Stimulated activated naive CD8-positive, alpha-beta T cell treated with anti-CD3 and anti-CD28 coated beads, Interleukin-15, Interleukin-2, amounts not matched to agents 100 ng/mL and 50 ng/mL, for 24 hours (primary cell): Measurements from ENCODE around the gene ADK.

Source experiments
- H3K27ac Mint-ChIP-seq: one replicate; pipeline ENCODE4 v1.8.0; 2021; ENCODE audit warnings: mild to moderate bottlenecking, mixed read lengths
- H3K27me3 Mint-ChIP-seq: one replicate; pipeline ENCODE4 v1.8.0; 2021; ENCODE audit warnings: mixed read lengths
- H3K36me3 Mint-ChIP-seq: one replicate; pipeline ENCODE4 v1.8.0; 2021; ENCODE audit warnings: low read depth, mixed read lengths
- H3K4me1 Mint-ChIP-seq: one replicate; pipeline ENCODE4 v1.8.0; 2021; ENCODE audit warnings: low read depth, mixed read lengths
- H3K4me3 Mint-ChIP-seq: one replicate; pipeline ENCODE4 v1.8.0; 2021; ENCODE audit warnings: mild to moderate bottlenecking, mixed read lengths
- H3K9me3 Mint-ChIP-seq: one replicate; pipeline ENCODE4 v1.8.0; 2021; ENCODE audit warnings: mixed read lengths

The ADK gene

GRCh38 chr10:74150990-74151878, at the start of gene ADK:
Gene ADK, plus strand, starts transcription at chr10:74151221. Its CDS starts 58 bp downstream, at chr10:74151279.
- Mint-ChIP-seq H3K27me3 (no peaks in the 10 kb centered on the region), H3K9me3 (no peaks in the 10 kb centered on the region), H3K4me3 (no peak within 1 kb of the TSS), H3K27ac (no peak within 1 kb of the TSS), H3K36me3 (peaks cover 18% of the 10 kb centered on the region), H3K4me1 (peaks cover 56% of the 10 kb centered on the region)

- H3K4me1 Mint-ChIP-seq: no peaks in the 10 kb centered on the region
- H3K27ac Mint-ChIP-seq: no peak overlapping the region
- no peak overlapping the region for H3K4me3 Mint-ChIP-seq
- peaks cover 39% of the 10 kb centered on the region for H3K36me3 Mint-ChIP-seq
- no peaks in the 10 kb centered on the region for H3K9me3 Mint-ChIP-seq
- no peaks in the 10 kb centered on the region for H3K27me3 Mint-ChIP-seq
Measured at GRCh38 chr10:74103560-74104258, 47.3 kb upstream of the ADK start.

GRCh38 chr10:74104480-74104879, 46.5 kb upstream of the ADK start:
- no peak overlapping the region for H3K4me3 Mint-ChIP-seq
- no peak overlapping the region for H3K27ac Mint-ChIP-seq
- no peaks in the 10 kb centered on the region for H3K4me1 Mint-ChIP-seq
- peaks cover 36% of the 10 kb centered on the region for H3K36me3 Mint-ChIP-seq
- H3K9me3 Mint-ChIP-seq: no peaks in the 10 kb centered on the region
- H3K27me3 Mint-ChIP-seq: no peaks in the 10 kb centered on the region

- H3K36me3 Mint-ChIP-seq: peaks cover 42% of the 10 kb centered on the region
- H3K4me1 Mint-ChIP-seq: no peaks in the 10 kb centered on the region
- no peak overlapping the region for H3K27ac Mint-ChIP-seq
- no peaks in the 10 kb centered on the region for H3K9me3 Mint-ChIP-seq
- H3K4me3 Mint-ChIP-seq: no peak overlapping the region
- H3K27me3 Mint-ChIP-seq: no peaks in the 10 kb centered on the region
Measured at GRCh38 chr10:74104996-74105395, 46.0 kb upstream of the ADK start.

GRCh38 chr10:74107391-74107790, 43.6 kb upstream of the ADK start:
- H3K27me3 Mint-ChIP-seq: no peaks in the 10 kb centered on the region
- peaks cover 60% of the 10 kb centered on the region for H3K36me3 Mint-ChIP-seq
- H3K4me3 Mint-ChIP-seq: no peak overlapping the region
- no peaks in the 10 kb centered on the region for H3K9me3 Mint-ChIP-seq
- H3K27ac Mint-ChIP-seq: no peak overlapping the region
- no peaks in the 10 kb centered on the region for H3K4me1 Mint-ChIP-seq

- Mint-ChIP-seq H3K4me1 (no peaks in the 10 kb centered on the region), H3K4me3 (no peak overlapping the region), H3K27ac (no peak overlapping the region), H3K27me3 (no peaks in the 10 kb centered on the region), H3K9me3 (no peaks in the 10 kb centered on the region), H3K36me3 (peaks cover 74% of the 10 kb centered on the region)
Measured at GRCh38 chr10:74109452-74109851, 41.6 kb upstream of the ADK start.

DNA sequence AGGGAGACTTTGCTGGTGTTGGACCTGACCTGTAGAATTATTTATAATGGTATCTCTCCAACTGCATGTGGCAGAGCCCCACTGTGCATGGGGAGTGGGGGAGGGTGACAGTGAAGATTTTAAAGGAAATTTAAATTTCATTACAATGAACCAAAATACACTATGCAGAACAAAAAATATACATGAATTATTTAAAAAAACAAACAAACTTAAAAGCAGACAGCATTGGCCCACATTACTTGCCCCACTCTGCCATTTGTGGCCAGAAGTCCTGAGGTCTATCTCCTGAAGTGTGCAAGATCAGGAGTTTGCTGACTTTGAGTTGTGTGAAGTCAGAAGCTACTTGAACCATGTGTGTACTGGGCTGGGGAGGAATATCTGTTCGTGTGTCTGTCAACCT, 40.9 kb upstream of the ADK start:
- Mint-ChIP-seq H3K27me3 (no peaks in the 10 kb centered on the region), H3K4me3 (no peak overlapping the region), H3K36me3 (peaks cover 74% of the 10 kb centered on the region), H3K9me3 (no peaks in the 10 kb centered on the region), H3K27ac (peak overlapping the region; percentile 8), H3K4me1 (no peaks in the 10 kb centered on the region)

- Mint-ChIP-seq H3K4me3 (no peak overlapping the region), H3K27me3 (no peaks in the 10 kb centered on the region), H3K4me1 (no peaks in the 10 kb centered on the region), H3K27ac (no peak overlapping the region), H3K9me3 (no peaks in the 10 kb centered on the region), H3K36me3 (peaks cover 76% of the 10 kb centered on the region)
Measured at GRCh38 chr10:74111799-74112198, 39.2 kb upstream of the ADK start.

DNA sequence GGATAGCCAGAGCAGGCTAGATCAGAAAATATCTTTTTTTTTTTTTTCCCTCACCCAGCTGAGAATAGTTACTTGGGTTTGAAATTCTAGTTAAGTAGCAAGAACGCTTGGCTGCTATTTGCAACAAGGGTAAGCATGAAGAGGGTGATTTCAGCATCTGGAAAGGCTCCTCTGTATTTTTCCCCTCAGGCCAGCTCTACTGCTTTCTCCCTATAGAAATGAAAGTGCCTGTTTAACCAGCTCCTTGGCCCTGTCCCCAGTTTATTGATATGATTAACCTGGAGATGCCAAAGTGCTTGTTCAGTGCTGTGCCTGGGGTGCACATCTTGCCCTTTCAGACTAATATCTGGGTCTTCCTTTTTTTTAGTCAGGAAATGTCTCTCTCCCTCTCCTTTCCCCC, 37.5 kb upstream of the ADK start:
- no peaks in the 10 kb centered on the region for H3K9me3 Mint-ChIP-seq
- H3K36me3 Mint-ChIP-seq: peaks cover 81% of the 10 kb centered on the region
- H3K4me1 Mint-ChIP-seq: peaks cover 9% of the 10 kb centered on the region
- no peak overlapping the region for H3K4me3 Mint-ChIP-seq
- H3K27ac Mint-ChIP-seq: peak overlapping the region; percentile 14
- no peaks in the 10 kb centered on the region for H3K27me3 Mint-ChIP-seq

GRCh38 chr10:74114041-74114448, 37.0 kb upstream of the ADK start:
- Mint-ChIP-seq H3K27ac (peak overlapping the region; percentile 14), H3K9me3 (no peaks in the 10 kb centered on the region), H3K27me3 (no peaks in the 10 kb centered on the region), H3K4me3 (no peak overlapping the region), H3K4me1 (peaks cover 9% of the 10 kb centered on the region), H3K36me3 (peaks cover 84% of the 10 kb centered on the region)

DNA sequence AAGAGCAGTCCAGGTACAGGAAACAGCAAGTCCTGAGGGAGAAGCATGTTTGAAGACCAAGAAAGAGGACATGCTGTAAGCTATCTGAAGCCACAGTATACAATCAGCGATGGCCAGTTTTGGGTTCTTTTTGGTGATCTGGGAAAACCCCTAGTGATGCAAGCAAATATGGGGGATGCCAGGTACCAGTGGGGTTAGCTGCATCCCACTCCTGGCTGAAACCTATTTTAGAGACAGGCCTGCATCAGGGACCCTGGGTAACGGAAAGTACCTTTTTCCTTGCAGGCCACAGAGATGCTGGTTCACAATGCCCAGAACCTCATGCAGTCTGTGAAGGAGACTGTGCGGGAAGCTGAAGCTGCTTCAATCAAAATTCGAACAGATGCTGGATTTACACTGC, 33.3 kb upstream of the ADK start:
- Mint-ChIP-seq H3K4me3 (no peak overlapping the region), H3K27ac (peak overlapping the region; percentile 67), H3K4me1 (peaks cover 9% of the 10 kb centered on the region), H3K36me3 (peaks cover 87% of the 10 kb centered on the region), H3K27me3 (no peaks in the 10 kb centered on the region), H3K9me3 (no peaks in the 10 kb centered on the region)

GRCh38 chr10:74118804-74119203, 32.2 kb upstream of the ADK start:
- peak overlapping the region; percentile 51 for H3K27ac Mint-ChIP-seq
- no peaks in the 10 kb centered on the region for H3K27me3 Mint-ChIP-seq
- H3K4me1 Mint-ChIP-seq: peaks cover 9% of the 10 kb centered on the region
- no peak overlapping the region for H3K4me3 Mint-ChIP-seq
- H3K36me3 Mint-ChIP-seq: peaks cover 86% of the 10 kb centered on the region
- no peaks in the 10 kb centered on the region for H3K9me3 Mint-ChIP-seq

GRCh38 chr10:74120911-74121310, 30.1 kb upstream of the ADK start:
- H3K27me3 Mint-ChIP-seq: no peaks in the 10 kb centered on the region
- no peak overlapping the region for H3K27ac Mint-ChIP-seq
- H3K4me3 Mint-ChIP-seq: no peak overlapping the region
- no peaks in the 10 kb centered on the region for H3K9me3 Mint-ChIP-seq
- H3K36me3 Mint-ChIP-seq: peaks cover 86% of the 10 kb centered on the region
- peaks cover 9% of the 10 kb centered on the region for H3K4me1 Mint-ChIP-seq

DNA sequence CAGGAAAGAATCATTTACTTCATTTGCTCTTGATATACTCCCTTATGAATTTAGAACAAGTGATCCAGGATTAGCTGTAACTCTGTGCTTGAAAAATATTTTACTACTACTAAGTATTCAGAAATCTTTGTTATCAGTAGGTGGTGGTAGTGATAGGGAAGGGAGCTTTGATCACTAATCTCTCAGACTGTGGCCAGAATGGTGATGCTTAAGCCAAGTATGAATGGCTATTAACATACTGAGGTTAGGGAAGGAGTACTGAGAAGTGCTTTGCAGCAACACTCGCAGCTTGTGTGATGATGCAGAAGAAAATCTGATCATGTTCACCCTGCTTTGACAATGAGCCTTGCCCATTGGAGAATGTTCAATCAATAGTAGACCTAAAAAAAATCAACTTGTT, 29.7 kb upstream of the ADK start:
- H3K4me3 Mint-ChIP-seq: no peak overlapping the region
- no peak overlapping the region for H3K27ac Mint-ChIP-seq
- H3K27me3 Mint-ChIP-seq: no peaks in the 10 kb centered on the region
- H3K9me3 Mint-ChIP-seq: no peaks in the 10 kb centered on the region
- peaks cover 9% of the 10 kb centered on the region for H3K4me1 Mint-ChIP-seq
- H3K36me3 Mint-ChIP-seq: peaks cover 86% of the 10 kb centered on the region

- no peak overlapping the region for H3K27ac Mint-ChIP-seq
- H3K9me3 Mint-ChIP-seq: no peaks in the 10 kb centered on the region
- H3K27me3 Mint-ChIP-seq: no peaks in the 10 kb centered on the region
- H3K4me3 Mint-ChIP-seq: no peak overlapping the region
- H3K36me3 Mint-ChIP-seq: peaks cover 79% of the 10 kb centered on the region
- H3K4me1 Mint-ChIP-seq: peaks cover 9% of the 10 kb centered on the region
Measured at GRCh38 chr10:74122060-74122459, 29.0 kb upstream of the ADK start.
